A549 (cell line): ENCODE data around the gene SPRR2B.

Experiments used
- CEBPB ChIP-seq, 2 experiments: fragments of >200 bp in 1 of 2; sonication (Bioruptor Twin) in 1 of 2; formaldehyde crosslinking in 1 of 2; IDR thresholded peaks; 2 replicates each; pipeline ENCODE4 v1.6.1; 2012 to 2016
- CTCF ChIP-seq: fragments of >200 bp; sonication (Bioruptor Twin); formaldehyde crosslinking; IDR thresholded peaks from 3 replicates; pipeline ENCODE4 v1.5.1; 2016
- EP300 ChIP-seq, 2 experiments: fragments of >200 bp; sonication (Bioruptor Twin); formaldehyde crosslinking; IDR thresholded peaks; 2 replicates in 1 of 2; 3 replicates in 1 of 2; pipeline ENCODE4 v1.6.1; 2016 to 2017
- HDAC2 ChIP-seq: fragments of 200-600 bp; sonication (generic); IDR thresholded peaks from 2 replicates; pipeline ENCODE4 v1.6.1; 2016
- JUN ChIP-seq, 2 experiments: fragments of >200 bp; sonication (Bioruptor Twin); formaldehyde crosslinking; IDR thresholded peaks; 2 replicates in 1 of 2; 3 replicates in 1 of 2; pipeline ENCODE4 v1.6.1; 2016 to 2017
- MAX ChIP-seq: IDR thresholded peaks from 2 replicates; pipeline ENCODE4 v1.6.1; 2012
- MAZ ChIP-seq: fragments of 150-350 bp; IDR thresholded peaks from 2 replicates; pipeline ENCODE4 v1.6.1; 2014; ENCODE audit warnings: antibody characterized with exemption, low read depth, low read length, borderline replicate concordance
- NR3C1 ChIP-seq: fragments of >200 bp; sonication (Bioruptor Twin); formaldehyde crosslinking; IDR thresholded peaks from 3 replicates; pipeline ENCODE4 v1.6.1; 2017
- POLR2A ChIP-seq: IDR thresholded peaks from 2 replicates; pipeline ENCODE4 v1.6.1; 2012; ENCODE audit warnings: mild to moderate bottlenecking, low read length
- POLR2AphosphoS2 ChIP-seq: conservative IDR thresholded peaks from 2 replicates; pipeline ENCODE4 v1.6.1; 2012; ENCODE audit warnings: low read length, improper control_type of control experiment, inconsistent platforms
- RCOR1 ChIP-seq: fragments of 150-350 bp; IDR thresholded peaks from 2 replicates; pipeline ENCODE4 v1.6.1; 2014; ENCODE audit warnings: antibody characterized with exemption, low read length, low read depth
- REST ChIP-seq: fragments of 200-600 bp; sonication (generic); IDR thresholded peaks from 2 replicates; pipeline ENCODE4 v1.6.1; 2016; ENCODE audit warnings: antibody characterized with exemption, mild to moderate bottlenecking, moderate library complexity
- USF2 ChIP-seq: fragments of 450-650 bp; IDR thresholded peaks from 2 replicates; pipeline ENCODE4 v1.6.1; 2014; ENCODE audit warnings: antibody characterized with exemption
- ZNF302 ChIP-seq: fragments of 250-450 bp; sonication (Bioruptor Pico); IDR thresholded peaks from 2 replicates; pipeline ENCODE4 v1.9.0; 2021; ENCODE audit warnings: inconsistent platforms, mild to moderate bottlenecking, moderate library complexity

GRCh38 chr1:153058826-153059784, 12.3 kb downstream of the SPRR2B start:
- TF ChIP-seq MAZ (no peak), RCOR1 (no peak), JUN (IDR thresholded peaks at IDR 0.05) (no peak), CEBPB (IDR thresholded peaks at IDR 0.05) (no peak), REST (no peak), NR3C1 (no peak), MAX (no peak), CTCF (no peak), USF2 (no peak), POLR2AphosphoS2 (no peak), ZNF302 (CRISPR knock-in tag) (no peak), POLR2A (no peak), HDAC2 (no peak), EP300 (IDR thresholded peaks at IDR 0.05) (no peak)
